Skeletal muscle tissue (tissue), 4 donors: ENCODE data around the gene POTEH. TPM values are rescaled to one million over a fixed set of nuclear protein-coding genes. Genes with fewer than 3 reads are reported as not detected.
"Not testable (repeated sequence)": the region's sequence is repeated elsewhere in the genome, so short reads cannot be mapped to it uniquely, and the experiment has no call there.

Source experiments
- H3K27ac ChIP-seq: one replicate; pipeline ENCODE4 v1.7.0; 2013; ENCODE audit warnings: mild to moderate bottlenecking, low read depth, low read length, inconsistent platforms
- H3K27me3 ChIP-seq, 3 donors: one replicate each; pipeline ENCODE4 v1.7.0; 2013; ENCODE audit warnings: low read length in 3 of 3; ENCODE audit not compliant: control insufficient read depth in 3 of 3, insufficient read depth in 3 of 3
- H3K36me3 ChIP-seq, 3 donors: one replicate each; pipeline ENCODE4 v1.7.0; 2013; ENCODE audit warnings: low read length in 3 of 3; ENCODE audit not compliant: control insufficient read depth in 3 of 3, insufficient read depth in 3 of 3
- H3K4me1 ChIP-seq, 3 donors: one replicate each; pipeline ENCODE4 v1.7.0; 2013; ENCODE audit warnings: low read length in 3 of 3, mild to moderate bottlenecking in 3 of 3; ENCODE audit not compliant: control insufficient read depth in 3 of 3, insufficient read depth in 3 of 3
- H3K4me3 ChIP-seq, 3 donors: one replicate each; pipeline ENCODE4 v1.7.0; 2013; ENCODE audit warnings: low read length in 3 of 3
- H3K9ac ChIP-seq, 3 donors: one replicate each; pipeline ENCODE4 v1.7.0; 2013; ENCODE audit warnings: low read length in 3 of 3, mild to moderate bottlenecking in 3 of 3, moderate library complexity in 2 of 3, low read depth in 1 of 3
- H3K9me3 ChIP-seq, 3 donors: one replicate each; pipeline ENCODE4 v1.7.0; 2013; ENCODE audit warnings: low read length in 3 of 3; ENCODE audit not compliant: control insufficient read depth in 3 of 3
- total RNA-seq: library from RNA; depleted of rRNA; stranded (reverse); fragments of >200 nt; gene quantifications from one replicate; pipeline ENCODE4 v1.2.3, GENCODE V29; 2014
- donor health status: Osteomylitis.

The POTEH gene
- total RNA-seq, 1 donor from 2014 or later: not detected

GRCh38 chr22:15731023-15731422 lies 41.2 kb downstream of the POTEH start:
- H3K36me3 ChIP-seq, H3K9ac ChIP-seq, H3K4me1 ChIP-seq, H3K9me3 ChIP-seq, H3K4me3 ChIP-seq, H3K27me3 ChIP-seq, H3K27ac ChIP-seq: not testable (repeated sequence)

- H3K27me3 ChIP-seq, H3K9ac ChIP-seq, H3K4me1 ChIP-seq, H3K4me3 ChIP-seq, H3K36me3 ChIP-seq, H3K9me3 ChIP-seq, H3K27ac ChIP-seq: not testable (repeated sequence)
These were observed 44.6 kb downstream of the POTEH start for GRCh38 chr22:15734411-15734810.

GRCh38 chr22:15738157-15738908 lies 48.5 kb downstream of the POTEH start:
- H3K4me3 ChIP-seq, H3K27ac ChIP-seq, H3K9me3 ChIP-seq, H3K27me3 ChIP-seq, H3K36me3 ChIP-seq, H3K4me1 ChIP-seq, H3K9ac ChIP-seq: not testable (repeated sequence)

GRCh38 chr22:15738909-15739391 lies 49.1 kb downstream of the POTEH start:
- not testable (repeated sequence) for H3K36me3 ChIP-seq, H3K4me3 ChIP-seq, H3K4me1 ChIP-seq, H3K27me3 ChIP-seq, H3K9ac ChIP-seq, H3K9me3 ChIP-seq, H3K27ac ChIP-seq

- not testable (repeated sequence) for H3K27ac ChIP-seq, H3K4me3 ChIP-seq, H3K27me3 ChIP-seq, H3K36me3 ChIP-seq, H3K4me1 ChIP-seq, H3K9ac ChIP-seq, H3K9me3 ChIP-seq
These were observed 58.0 kb downstream of the POTEH start for GRCh38 chr22:15747636-15748323.

- not testable (repeated sequence) for H3K27me3 ChIP-seq, H3K4me1 ChIP-seq, H3K9ac ChIP-seq, H3K27ac ChIP-seq, H3K4me3 ChIP-seq, H3K36me3 ChIP-seq, H3K9me3 ChIP-seq
These were observed 59.5 kb downstream of the POTEH start for GRCh38 chr22:15749181-15749970.

GRCh38 chr22:15759443-15760097 lies 69.7 kb downstream of the POTEH start:
- H3K9ac ChIP-seq, H3K4me3 ChIP-seq, H3K4me1 ChIP-seq, H3K27me3 ChIP-seq, H3K9me3 ChIP-seq, H3K27ac ChIP-seq, H3K36me3 ChIP-seq: not testable (repeated sequence)

- H3K4me3 ChIP-seq, H3K36me3 ChIP-seq, H3K27me3 ChIP-seq, H3K9me3 ChIP-seq, H3K27ac ChIP-seq, H3K4me1 ChIP-seq, H3K9ac ChIP-seq: not testable (repeated sequence)
These were observed 70.7 kb downstream of the POTEH start for GRCh38 chr22:15760388-15761150.

- not testable (repeated sequence) for H3K27me3 ChIP-seq, H3K36me3 ChIP-seq, H3K4me1 ChIP-seq
These were observed 71.4 kb downstream of the POTEH start for GRCh38 chr22:15761151-15761777.

More at GRCh38 chr22:15761151-15761777, 71.4 kb downstream of the POTEH start:
- H3K27ac ChIP-seq, H3K9ac ChIP-seq, H3K9me3 ChIP-seq, H3K4me3 ChIP-seq: not testable (repeated sequence)
